T-helper 9 cell (primary cell): ENCODE results near the gene FTHL17.

Source experiments
- DNase-seq: peaks from one replicate; pipeline ENCODE4 v3.0.0-alpha.2; 2020
- total RNA-seq, 2 donors: gene quantifications; one replicate each; lab custom pipeline; 2026; lab: John Stamatoyannopoulos, UW

The FTHL17 gene
- total RNA-seq = 0 reads per million in 2 donors

- DNase-seq = no peak
Measured at GRCh38 chrX:31071725-31072124, at the start of gene FTHL17. Gene FTHL17, minus strand, starts transcription at chrX:31072041. Its CDS starts 88 bp downstream, at chrX:31071953.

- DNase-seq = no peak
Measured at GRCh38 chrX:31117266-31117665, 45.4 kb upstream of the FTHL17 start.

- DNase-seq = no peak
Measured at GRCh38 chrX:31115398-31115797, 43.6 kb upstream of the FTHL17 start.

DNA sequence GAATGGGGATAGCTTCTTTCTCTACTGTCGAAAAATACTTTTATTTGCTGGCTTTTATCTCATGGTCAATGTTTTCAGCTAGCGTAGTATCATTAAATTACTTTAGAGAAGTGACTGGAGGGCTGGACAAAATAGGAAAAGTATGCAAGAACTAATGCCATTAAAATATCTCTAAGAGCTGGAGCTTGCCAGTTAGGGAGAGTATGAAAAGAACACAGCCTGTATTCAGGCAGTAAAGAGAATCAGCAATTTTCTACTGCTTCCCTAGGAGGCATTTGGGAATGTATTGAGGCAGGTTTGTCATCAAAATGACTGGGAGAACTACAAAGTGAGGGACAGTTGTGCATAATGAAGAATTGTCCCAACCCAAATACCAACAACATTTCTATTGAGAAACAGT lies 43.0 kb upstream of the FTHL17 start:
- DNase-seq = no peak

DNA sequence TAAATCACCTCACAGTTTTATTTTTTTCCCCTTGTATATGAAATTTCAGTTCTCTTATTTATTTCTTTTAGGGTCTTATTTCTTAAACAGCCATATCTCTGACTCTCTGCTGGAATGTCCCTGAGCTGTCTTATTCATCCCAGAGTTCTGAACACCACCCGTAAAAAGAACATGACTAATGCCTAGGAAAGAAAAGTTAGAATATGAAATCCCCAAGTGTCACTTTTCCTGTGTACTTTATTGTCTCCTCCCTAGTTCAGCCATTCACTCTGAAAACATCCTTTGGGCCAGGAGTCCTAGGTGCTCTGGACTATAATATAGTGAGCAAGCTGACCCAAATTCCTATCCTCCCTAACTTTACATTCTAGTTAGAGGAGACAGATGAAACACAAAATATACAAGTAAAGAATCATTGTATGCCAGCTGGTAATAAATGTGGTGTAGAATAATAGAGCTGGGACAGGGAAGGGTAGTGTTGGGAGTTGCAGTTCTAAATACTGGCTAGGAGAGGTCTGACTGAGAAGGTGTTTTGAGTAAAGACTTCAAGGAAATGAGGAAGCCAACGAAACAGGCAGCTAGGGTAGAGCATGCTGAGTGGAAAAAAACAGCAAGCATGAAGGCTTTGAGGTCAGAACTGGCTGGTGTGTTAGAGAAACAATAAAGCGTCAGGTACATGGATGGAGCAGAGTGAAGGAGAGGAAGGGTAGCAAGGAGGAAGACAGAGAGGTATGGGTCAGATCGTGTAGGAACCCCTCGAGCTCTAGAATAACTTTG lies 40.6 kb upstream of the FTHL17 start:
- no peak for DNase-seq

DNA sequence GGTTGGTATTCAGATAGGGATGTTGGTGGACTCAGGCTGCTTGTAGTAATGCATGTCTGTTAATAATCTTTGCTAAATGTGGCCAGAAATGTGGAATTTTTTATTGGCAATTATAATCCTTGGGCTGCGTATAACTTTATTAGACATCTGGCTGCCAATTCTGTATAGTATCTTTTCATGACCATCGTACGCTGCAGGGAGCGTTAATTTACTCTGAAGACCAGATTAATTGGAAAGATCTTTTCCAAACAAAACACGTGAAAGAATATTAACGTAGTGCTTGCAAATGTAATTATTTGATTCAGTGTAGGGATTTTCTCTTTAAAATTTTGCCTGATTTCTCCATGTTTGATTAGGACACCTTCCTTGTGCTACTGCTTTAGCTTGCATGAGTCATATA lies 38.8 kb upstream of the FTHL17 start:
- DNase-seq = no peak

DNA sequence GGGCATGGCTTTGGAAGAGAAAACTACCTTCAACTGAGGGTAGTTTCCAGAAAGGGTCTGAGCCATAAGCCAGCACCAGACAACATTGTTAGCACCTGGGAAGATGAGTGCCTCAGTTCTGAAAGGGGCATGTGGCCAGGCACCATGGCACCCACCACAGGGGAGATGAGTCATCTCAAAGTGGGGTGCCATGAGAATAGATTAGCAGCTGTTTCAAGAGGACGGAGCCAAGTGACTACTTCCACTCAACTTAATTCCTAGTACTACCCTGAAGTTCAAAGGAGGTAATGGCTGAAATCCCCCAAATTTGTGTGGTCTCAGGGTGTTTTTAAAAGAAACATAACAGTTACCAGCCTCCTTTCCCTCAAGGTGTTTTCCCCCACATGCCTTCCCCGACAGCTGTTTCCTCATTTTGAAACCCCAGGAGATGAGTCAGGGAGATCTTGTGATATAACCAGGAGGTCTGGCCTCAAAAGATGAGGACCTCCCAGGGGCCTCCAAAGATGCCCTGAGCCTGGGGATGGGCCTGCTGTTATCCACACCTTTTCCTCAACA lies 27.8 kb upstream of the FTHL17 start:
- DNase-seq = no peak

- no peak for DNase-seq
Measured at GRCh38 chrX:31098079-31098478, 26.2 kb upstream of the FTHL17 start.

GRCh38 chrX:31093639-31093975 lies 21.8 kb upstream of the FTHL17 start:
- no peak for DNase-seq

GRCh38 chrX:31092970-31093638 lies 21.3 kb upstream of the FTHL17 start:
- DNase-seq = no peak

DNA sequence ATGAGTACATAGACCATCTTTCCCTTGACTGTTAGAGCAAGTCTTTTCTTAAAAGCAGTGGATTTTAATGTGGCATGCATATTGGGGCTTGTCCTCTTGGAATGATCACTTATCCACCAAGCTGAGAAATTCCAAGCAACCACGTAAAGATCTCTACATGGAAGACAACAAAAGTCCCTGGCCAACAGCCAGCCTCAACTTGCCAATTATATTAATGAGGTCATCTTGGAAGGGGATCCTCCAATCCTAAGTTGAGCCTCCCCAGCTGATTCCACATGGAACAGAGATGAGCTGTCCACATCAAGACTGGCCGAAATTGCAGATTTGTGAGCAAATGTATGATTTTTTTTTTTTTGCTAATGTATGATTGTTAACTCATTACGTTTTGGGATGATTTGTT lies 20.6 kb upstream of the FTHL17 start:
- no peak for DNase-seq

GRCh38 chrX:31091819-31092218 lies 20.0 kb upstream of the FTHL17 start:
- DNase-seq = no peak

DNA sequence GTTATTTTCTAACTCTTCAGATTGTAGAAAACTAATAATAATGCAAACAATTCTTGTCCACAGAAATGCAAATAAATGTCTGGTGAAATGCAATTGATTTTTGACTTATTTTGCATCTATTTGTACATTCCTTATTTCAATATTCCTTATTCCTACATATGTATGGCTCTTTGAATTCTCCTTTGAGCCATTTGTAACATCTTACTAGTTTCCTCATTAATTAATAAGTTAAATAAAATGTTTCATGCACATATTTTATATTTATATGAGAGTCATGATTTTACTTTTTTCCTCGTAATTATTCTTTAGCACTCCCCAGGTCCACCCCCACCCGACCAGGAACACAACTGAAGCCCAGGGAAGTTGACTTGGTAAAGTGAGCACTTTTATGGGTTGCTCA lies 2.7 kb upstream of the FTHL17 start:
- no peak for DNase-seq

DNA sequence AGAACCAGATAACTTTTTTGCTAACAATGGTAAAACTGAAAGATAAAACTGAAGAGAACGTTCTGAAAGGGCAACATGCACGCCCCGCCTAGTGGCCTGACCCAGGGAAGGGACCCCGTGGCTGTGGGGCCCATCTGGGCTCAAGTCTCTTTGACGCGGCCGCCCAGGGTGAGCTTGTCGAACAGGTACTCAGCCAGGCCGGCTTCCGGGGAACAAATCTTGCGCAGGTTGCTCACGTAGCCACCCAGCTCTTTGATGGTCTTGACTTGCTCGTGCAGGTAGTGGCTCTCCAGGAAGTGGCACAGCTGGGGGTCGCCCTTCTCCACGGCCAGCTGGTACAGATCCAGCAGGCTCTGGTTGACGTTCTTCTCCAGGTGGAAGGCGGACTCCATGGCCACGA lies 579 bp downstream of the FTHL17 start:
- DNase-seq = no peak

- no peak for DNase-seq
Measured at GRCh38 chrX:31070057-31070468, 1.8 kb downstream of the FTHL17 start.

- DNase-seq = no peak
Measured at GRCh38 chrX:31063114-31063513, 8.7 kb downstream of the FTHL17 start.

- no peak for DNase-seq
Measured at GRCh38 chrX:31061091-31061490, 10.8 kb downstream of the FTHL17 start.

- DNase-seq = no peak
Measured at GRCh38 chrX:31060016-31060415, 11.8 kb downstream of the FTHL17 start.

DNA sequence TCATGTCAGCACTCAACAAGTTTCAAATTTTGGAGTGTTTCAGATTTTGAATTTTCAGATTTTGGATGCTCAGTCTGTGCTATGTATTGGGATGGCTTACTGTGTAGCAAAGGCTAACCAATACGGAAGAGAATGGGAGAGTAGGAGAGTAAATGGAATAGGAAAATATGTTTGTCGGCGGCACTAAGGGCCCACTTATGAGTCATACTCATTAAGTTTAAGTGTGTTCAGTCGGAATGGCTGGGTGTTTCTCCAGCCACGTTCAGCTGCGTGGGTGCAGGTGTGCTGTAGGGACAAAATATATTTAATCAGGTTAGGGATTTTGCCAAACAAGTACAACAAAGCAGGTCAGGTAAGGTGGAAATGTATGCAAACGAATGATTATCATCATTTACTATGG lies 13.6 kb downstream of the FTHL17 start:
- no peak for DNase-seq

- DNase-seq = no peak
Measured at GRCh38 chrX:31057691-31058090, 14.2 kb downstream of the FTHL17 start.

DNA sequence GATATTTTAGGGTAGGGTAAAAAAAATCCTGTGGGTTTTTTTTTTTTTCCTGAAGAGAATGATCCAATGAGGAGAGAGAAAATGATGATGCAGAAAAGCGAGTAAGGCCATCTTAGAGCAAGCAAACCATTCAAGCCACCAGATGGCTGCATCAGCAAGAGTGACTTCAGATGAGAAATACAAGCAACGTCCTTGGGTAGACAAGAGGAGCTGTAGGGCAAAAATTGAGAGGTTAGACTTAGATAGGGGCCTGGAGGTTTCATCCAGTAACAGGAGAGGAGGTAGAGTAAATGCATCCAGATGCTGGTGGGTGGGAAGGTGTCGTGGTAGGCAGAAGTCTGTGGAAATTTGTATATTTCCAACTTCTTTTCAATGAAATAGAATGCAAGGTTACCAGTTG lies 14.6 kb downstream of the FTHL17 start:
- no peak for DNase-seq

GRCh38 chrX:31053621-31054020 lies 18.2 kb downstream of the FTHL17 start:
- no peak for DNase-seq

DNA sequence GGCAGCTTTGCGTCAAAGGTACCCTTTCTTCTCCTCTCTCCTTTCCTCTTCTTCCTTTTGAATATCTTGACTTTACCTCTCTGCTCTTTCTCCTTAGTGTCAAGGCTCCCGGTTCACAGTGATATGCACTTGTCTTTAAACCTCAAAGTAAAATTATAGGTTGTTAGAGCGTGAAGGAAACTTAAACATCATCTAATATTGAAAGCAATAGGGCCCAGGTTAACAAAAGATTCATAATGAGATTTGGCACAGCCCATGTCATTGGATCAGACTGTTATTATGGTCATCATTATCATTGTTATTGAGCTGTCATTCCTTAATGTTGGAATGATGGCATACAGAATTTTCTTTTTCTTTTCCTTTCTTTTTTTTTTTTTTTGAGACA lies 32.5 kb downstream of the FTHL17 start:
- no peak for DNase-seq

DNA sequence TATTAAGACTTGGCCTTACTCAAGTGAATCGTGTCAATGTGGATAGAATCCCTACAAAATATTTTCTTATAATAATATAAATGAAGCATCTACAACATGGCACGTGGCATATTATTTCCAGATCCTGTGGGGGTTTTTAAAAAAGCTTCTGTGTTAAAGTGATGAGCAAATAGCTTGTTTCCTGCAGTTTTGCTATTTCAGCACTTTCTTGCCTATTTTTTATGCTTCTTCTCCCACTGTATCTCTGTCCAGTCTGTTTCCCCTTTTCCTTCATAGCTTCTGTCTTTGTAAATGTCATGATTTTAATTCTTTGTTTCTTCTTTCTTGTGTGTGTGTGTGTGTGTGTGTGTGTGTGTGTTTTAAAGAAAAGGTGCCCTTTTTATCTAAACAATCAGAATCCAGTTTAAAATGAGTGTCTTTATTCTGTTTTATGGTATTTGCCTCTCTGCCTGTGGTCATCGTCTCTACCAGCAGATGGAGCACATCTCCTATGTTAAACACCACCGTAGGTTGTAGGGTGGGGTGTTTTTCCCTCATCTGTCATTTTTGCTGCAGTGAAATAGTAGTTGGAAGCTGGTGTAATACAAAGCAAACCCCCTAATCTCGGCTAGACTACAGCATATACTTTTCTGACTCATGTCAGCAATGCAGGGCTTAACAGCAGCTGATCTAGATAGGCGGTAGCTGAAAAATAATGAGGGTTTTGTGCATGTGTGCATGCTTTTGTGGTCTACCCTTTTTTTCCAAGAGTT lies 33.1 kb downstream of the FTHL17 start:
- DNase-seq = no peak
